SK-N-MC (cell line): ENCODE data around the gene SGMS1.
"Not testable (repeated sequence)": the region's sequence is repeated elsewhere in the genome, so short reads cannot be mapped to it uniquely, and the experiment has no call there.

Experiments used
- DNase-seq: peaks from one replicate; pipeline ENCODE4 v3.0.0-alpha.2; 2011; ENCODE audit warnings: low read depth, low spot score
- H3K27ac ChIP-seq: fragments of 200-600 bp; sonication (generic); 2 replicates; pipeline ENCODE4 v1.5.1; 2016; ENCODE audit warnings: mixed run types
- H3K36me3 ChIP-seq: fragments of 200-600 bp; sonication (generic); 2 replicates; pipeline ENCODE4 v1.6.1; 2017; ENCODE audit warnings: antibody characterized with exemption, low read length, mixed read lengths; ENCODE audit not compliant: insufficient read depth
- H3K4me3 ChIP-seq: fragments of 200-600 bp; sonication (generic); 2 replicates; pipeline ENCODE4 v1.5.1; 2016
- H3K9ac ChIP-seq: fragments of 200-600 bp; sonication (generic); 2 replicates; pipeline ENCODE4 v1.8.0; 2017; ENCODE audit warnings: mixed run types, mixed read lengths; ENCODE audit not compliant: insufficient read length
- H3K9me3 ChIP-seq: fragments of 200-600 bp; sonication (generic); 2 replicates; pipeline ENCODE4 v1.6.1; 2017; ENCODE audit warnings: low read depth, mild to moderate bottlenecking, antibody characterized with exemption, low read length, moderate library complexity, mixed read lengths
- EZH2 ChIP-seq: fragments of 200-600 bp; sonication (generic); IDR thresholded peaks from one replicate; pipeline ENCODE4 v1.6.1; 2017; ENCODE audit warnings: antibody characterized with exemption
- FOXP2 ChIP-seq: optimal IDR thresholded peaks from 2 replicates; pipeline ENCODE3; 2011; ENCODE audit warnings: mild to moderate bottlenecking, moderate library complexity; ENCODE audit not compliant: insufficient read depth; ENCODE audit errors: extremely low read length, control extremely low read depth
- POLR2AphosphoS5 ChIP-seq: IDR thresholded peaks from 2 replicates; pipeline ENCODE4 v1.6.1; 2012; ENCODE audit warnings: mild to moderate bottlenecking, low read depth, low read length, borderline replicate concordance

The SGMS1 gene

GRCh38 chr10:50623663-50624412 is at the start of gene SGMS1:
Gene SGMS1, minus strand, starts transcription at chr10:50623956. Its CDS starts 279,842 bp downstream, at chr10:50344114.
- H3K27ac ChIP-seq = peak within 1 kb of the TSS; percentile 88
- DNase-seq = no peak
- TF ChIP-seq EZH2 (no peak), POLR2AphosphoS5 (no peak), FOXP2 (no peak)
- H3K9ac ChIP-seq = peak within 1 kb of the TSS; percentile 80
- H3K36me3 ChIP-seq = no peaks in the 10 kb centered on the region
- H3K4me3 ChIP-seq = peak within 1 kb of the TSS; percentile 83
- H3K9me3 ChIP-seq = no peaks in the 10 kb centered on the region

- DNase-seq, H3K27ac ChIP-seq: not testable (repeated sequence)
These were observed 48.4 kb upstream of the SGMS1 start for GRCh38 chr10:50672152-50672551.

GRCh38 chr10:50671645-50672044 is 47.9 kb upstream of the SGMS1 start:
- H3K36me3 ChIP-seq, H3K27ac ChIP-seq, H3K9ac ChIP-seq: not testable (repeated sequence)

More at GRCh38 chr10:50672152-50672551, 48.4 kb upstream of the SGMS1 start:
- H3K9ac ChIP-seq, H3K36me3 ChIP-seq, H3K9me3 ChIP-seq, H3K4me3 ChIP-seq: not testable (repeated sequence)

GRCh38 chr10:50669957-50670356 is 46.2 kb upstream of the SGMS1 start:
- not testable (repeated sequence) for DNase-seq, H3K27ac ChIP-seq, H3K9ac ChIP-seq, H3K9me3 ChIP-seq, H3K4me3 ChIP-seq, H3K36me3 ChIP-seq

More at GRCh38 chr10:50671645-50672044, 47.9 kb upstream of the SGMS1 start:
- not testable (repeated sequence) for DNase-seq, H3K4me3 ChIP-seq, H3K9me3 ChIP-seq

- H3K9me3 ChIP-seq, DNase-seq, H3K9ac ChIP-seq, H3K4me3 ChIP-seq, H3K27ac ChIP-seq, H3K36me3 ChIP-seq: not testable (repeated sequence)
These were observed 43.6 kb upstream of the SGMS1 start for GRCh38 chr10:50667353-50667752.

- not testable (repeated sequence) for H3K9me3 ChIP-seq, H3K9ac ChIP-seq, H3K4me3 ChIP-seq, DNase-seq, H3K27ac ChIP-seq, H3K36me3 ChIP-seq
These were observed 38.7 kb upstream of the SGMS1 start for GRCh38 chr10:50662420-50662819.

- not testable (repeated sequence) for H3K27ac ChIP-seq, H3K36me3 ChIP-seq, H3K4me3 ChIP-seq, DNase-seq, H3K9me3 ChIP-seq, H3K9ac ChIP-seq
These were observed 37.8 kb upstream of the SGMS1 start for GRCh38 chr10:50661563-50661962.

- H3K36me3 ChIP-seq, DNase-seq, H3K9me3 ChIP-seq, H3K27ac ChIP-seq, H3K4me3 ChIP-seq, H3K9ac ChIP-seq: not testable (repeated sequence)
These were observed 36.3 kb upstream of the SGMS1 start for GRCh38 chr10:50659865-50660730.

GRCh38 chr10:50659016-50659864 is 35.5 kb upstream of the SGMS1 start:
- H3K4me3 ChIP-seq, H3K9me3 ChIP-seq, H3K27ac ChIP-seq, DNase-seq, H3K36me3 ChIP-seq, H3K9ac ChIP-seq: not testable (repeated sequence)
